Retinal pigment epithelial cell (primary cell): ENCODE measurements around the gene TSPAN31.

Source experiments
- DNase-seq: peaks from one replicate; pipeline ENCODE4 v3.0.0-alpha.2; 2010; ENCODE audit warnings: low read depth
- H3K4me3 ChIP-seq: 2 replicates; pipeline ENCODE4 v1.5.1; 2011; ENCODE audit warnings: mild to moderate bottlenecking, low read length, control low read depth, moderate library complexity
- CTCF ChIP-seq: conservative IDR thresholded peaks from 2 replicates; pipeline ENCODE4 v1.5.1; 2011; ENCODE audit warnings: low read depth, low read length, control low read depth, inconsistent platforms

TSPAN31 gene

GRCh38 chr12:57743769-57744168 is 1.1 kb upstream of the TSPAN31 start:
- no peak for DNase-seq
- H3K4me3 ChIP-seq = no peak overlapping the region
- no peak for TF ChIP-seq CTCF

DNA sequence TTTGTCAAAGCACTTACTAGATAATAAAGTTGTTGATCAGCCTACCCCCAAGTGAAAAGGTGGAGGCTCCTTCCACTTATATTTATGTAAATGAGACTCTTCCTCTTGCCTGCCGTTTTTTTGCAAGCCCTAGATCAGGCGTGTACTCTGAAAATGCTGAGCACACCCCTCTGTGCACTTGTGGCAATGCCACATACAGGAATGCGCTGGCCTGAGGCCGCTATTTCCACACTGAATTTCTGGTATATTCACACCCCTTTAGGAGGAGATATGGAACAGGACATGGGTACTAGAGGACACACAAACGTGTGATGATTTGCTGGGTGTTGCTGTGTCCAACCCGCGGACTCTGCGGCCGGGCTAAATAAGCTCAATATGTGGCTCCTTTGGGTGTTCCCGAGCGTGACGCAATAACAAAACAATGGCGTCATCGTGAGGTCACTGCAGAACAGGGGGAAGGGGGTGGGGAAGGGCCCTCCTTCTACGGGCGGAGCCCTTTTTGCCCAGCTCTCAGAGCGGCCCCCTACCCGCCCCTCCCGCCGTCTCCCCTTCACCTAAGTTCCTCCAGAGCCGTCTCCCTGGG is 554 bp upstream of the TSPAN31 start:
- peak overlapping the region; percentile 91 for H3K4me3 ChIP-seq
- TF ChIP-seq CTCF = no peak
- no peak for DNase-seq

GRCh38 chr12:57745485-57745881 is 644 bp downstream of the TSPAN31 start:
- TF ChIP-seq CTCF = no peak
- H3K4me3 ChIP-seq = peak overlapping the region; percentile 91
- no peak for DNase-seq

GRCh38 chr12:57746025-57746424 is 1.2 kb downstream of the TSPAN31 start:
- no peak for DNase-seq
- no peak for TF ChIP-seq CTCF
- peak overlapping the region; percentile 91 for H3K4me3 ChIP-seq

DNA sequence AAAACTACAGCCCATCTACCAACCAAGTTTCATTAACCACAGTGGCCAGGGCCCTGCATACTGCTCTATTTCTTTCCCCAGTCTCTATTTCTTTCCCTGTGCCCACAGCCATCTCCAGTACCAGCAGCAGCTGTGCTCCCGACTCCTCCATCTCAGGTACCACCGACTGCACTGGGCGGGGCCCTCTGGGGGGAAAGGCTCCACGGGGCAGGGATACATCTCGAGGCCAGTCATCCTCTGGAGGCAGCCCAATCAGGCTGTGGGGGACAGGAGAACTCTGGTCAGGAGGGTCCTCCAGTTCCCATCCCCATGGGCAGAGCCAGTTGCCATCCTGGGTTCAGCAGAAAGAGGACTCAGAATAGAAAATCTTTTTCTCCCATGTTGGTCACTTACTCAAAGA is 4.2 kb downstream of the TSPAN31 start:
- H3K4me3 ChIP-seq = no peak overlapping the region
- TF ChIP-seq CTCF = no peak
- no peak for DNase-seq

DNA sequence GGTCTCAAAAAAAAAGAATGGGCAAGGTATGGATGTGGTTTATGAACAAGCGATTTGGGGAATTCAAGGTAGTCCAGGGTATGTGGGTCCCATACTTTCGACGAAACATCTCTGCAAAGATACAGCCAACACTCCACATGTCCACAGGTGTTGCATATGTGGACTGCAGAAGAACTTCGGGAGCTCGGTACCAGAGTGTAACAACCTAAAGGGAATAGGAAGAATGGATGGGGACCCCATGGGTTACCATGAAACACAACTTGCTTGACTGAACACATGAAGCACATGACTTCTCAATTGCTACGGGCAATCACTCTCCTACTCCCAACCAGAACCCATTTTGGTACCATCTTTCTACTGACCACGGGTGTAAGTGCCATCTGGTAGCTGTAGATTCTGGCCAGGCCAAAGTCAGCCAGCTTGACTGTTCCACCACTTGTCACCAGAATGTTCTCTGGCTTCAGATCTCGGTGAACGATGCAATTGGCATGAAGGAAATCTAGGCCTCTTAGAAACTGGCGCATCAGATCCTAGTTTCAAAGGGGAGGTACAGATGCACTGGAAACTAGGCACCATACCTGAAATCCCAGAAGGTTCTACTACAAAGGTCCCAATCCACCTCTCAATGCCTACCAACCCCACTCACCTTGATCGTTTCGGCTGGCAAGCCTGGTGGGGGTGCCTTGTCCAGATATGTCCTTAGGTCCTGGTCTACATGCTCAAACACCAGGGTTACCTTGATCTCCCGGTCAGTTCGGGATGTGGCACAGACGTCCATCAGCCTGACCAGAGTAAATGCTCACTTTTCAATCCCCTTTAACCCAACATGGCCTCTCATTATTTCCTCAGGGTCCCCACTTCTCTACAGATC is 6.0 kb downstream of the TSPAN31 start:
- DNase-seq = no peak
- no peak for TF ChIP-seq CTCF
- H3K4me3 ChIP-seq = peak overlapping the region; percentile 90

GRCh38 chr12:57751432-57751787 is 6.6 kb downstream of the TSPAN31 start:
- no peak for DNase-seq
- peak overlapping the region; percentile 90 for H3K4me3 ChIP-seq
- no peak for TF ChIP-seq CTCF
